IPS-11a (cell line): ENCODE data around the gene VSIG10L.

ENCODE experiments used
- H3K4me3 ChIP-seq: one replicate; pipeline ENCODE4 v1.5.1; 2013; ENCODE audit warnings: low read depth, low read length, control low read depth

Gene VSIG10L

GRCh38 chr19:51341976-51342580 lies at the start of gene VSIG10L:
VSIG10L (minus strand) TSS chr19:51342139; CDS start chr19:51342124, 15 bp downstream.
- no peak within 1 kb of the TSS for H3K4me3 ChIP-seq

GRCh38 chr19:51391073-51391611 lies 49.2 kb upstream of the VSIG10L start:
- H3K4me3 ChIP-seq: no peak overlapping the region

- H3K4me3 ChIP-seq: no peak overlapping the region
Measured at GRCh38 chr19:51389143-51389542, 47.2 kb upstream of the VSIG10L start.

- H3K4me3 ChIP-seq: no peak within 1 kb of the TSS
Measured at GRCh38 chr19:51387924-51388389, 46.0 kb upstream of the VSIG10L start, which contains the start of gene LIM2. LIM2 (minus strand) TSS chr19:51387974; CDS start chr19:51387443, 531 bp downstream.

- no peak overlapping the region for H3K4me3 ChIP-seq
Measured at GRCh38 chr19:51386882-51387520, 45.1 kb upstream of the VSIG10L start.

- no peak overlapping the region for H3K4me3 ChIP-seq
Measured at GRCh38 chr19:51382004-51382403, 40.1 kb upstream of the VSIG10L start.

- H3K4me3 ChIP-seq: no peak overlapping the region
Measured at GRCh38 chr19:51380379-51380778, 38.4 kb upstream of the VSIG10L start.

- H3K4me3 ChIP-seq: no peak overlapping the region
Measured at GRCh38 chr19:51377422-51377821, 35.5 kb upstream of the VSIG10L start.

- no peak overlapping the region for H3K4me3 ChIP-seq
Measured at GRCh38 chr19:51375504-51376221, 33.7 kb upstream of the VSIG10L start.

- no peak within 1 kb of the TSS for H3K4me3 ChIP-seq
Measured at GRCh38 chr19:51372649-51373504, 30.9 kb upstream of the VSIG10L start, which contains the start of gene NKG7. NKG7 (minus strand) TSS chr19:51372654; CDS start chr19:51372535, 119 bp downstream.

- no peak overlapping the region for H3K4me3 ChIP-seq
Measured at GRCh38 chr19:51372021-51372648, 30.2 kb upstream of the VSIG10L start.

- no peak overlapping the region for H3K4me3 ChIP-seq
Measured at GRCh38 chr19:51371186-51371690, 29.3 kb upstream of the VSIG10L start.

GRCh38 chr19:51370230-51370629 lies 28.3 kb upstream of the VSIG10L start:
- H3K4me3 ChIP-seq: no peak overlapping the region

GRCh38 chr19:51368366-51369282 lies 26.7 kb upstream of the VSIG10L start, which contains the start of gene CLDND2:
CLDND2 (minus strand) TSS chr19:51369003; CDS start chr19:51368577, 426 bp downstream.
- peak within 1 kb of the TSS; percentile 69 for H3K4me3 ChIP-seq

GRCh38 chr19:51367565-51368365 lies 25.8 kb upstream of the VSIG10L start:
- H3K4me3 ChIP-seq: peak overlapping the region; percentile 84

GRCh38 chr19:51367255-51367564 lies 25.3 kb upstream of the VSIG10L start:
- H3K4me3 ChIP-seq: peak overlapping the region; percentile 84

- H3K4me3 ChIP-seq: peak overlapping the region; percentile 84
Measured at GRCh38 chr19:51366389-51367254, 24.7 kb upstream of the VSIG10L start.
